ENCODE data around the gene PDXDC1.
"Not testable (repeated sequence)": the region's sequence is repeated elsewhere in the genome, so short reads cannot be mapped to it uniquely, and the experiment has no call there.

Gene PDXDC1

GRCh38 chr16:15016354-15016753 is 41.5 kb downstream of the PDXDC1 start:
- DNase-seq: not testable (repeated sequence)

- not testable (repeated sequence) for DNase-seq
These were observed 42.2 kb downstream of the PDXDC1 start for GRCh38 chr16:15016951-15017580.

- not testable (repeated sequence) for DNase-seq
These were observed 46.6 kb downstream of the PDXDC1 start for GRCh38 chr16:15021429-15021828.

GRCh38 chr16:15022194-15022593 is 47.4 kb downstream of the PDXDC1 start:
- DNase-seq: peak; percentile 49 to 78

GRCh38 chr16:15023381-15024077 is 48.7 kb downstream of the PDXDC1 start:
- DNase-seq: not testable (repeated sequence)

GRCh38 chr16:15024858-15025199 is 50.0 kb downstream of the PDXDC1 start:
- not testable (repeated sequence) for DNase-seq

GRCh38 chr16:15025234-15025951 is 50.6 kb downstream of the PDXDC1 start:
- DNase-seq: not testable (repeated sequence)

GRCh38 chr16:15027051-15027450 is 52.2 kb downstream of the PDXDC1 start:
- not testable (repeated sequence) for DNase-seq

- not testable (repeated sequence) for DNase-seq
These were observed 52.9 kb downstream of the PDXDC1 start for GRCh38 chr16:15027503-15028344.

- DNase-seq: not testable (repeated sequence)
These were observed 53.5 kb downstream of the PDXDC1 start for GRCh38 chr16:15028345-15028715.

GRCh38 chr16:15028801-15029698 is 54.2 kb downstream of the PDXDC1 start:
- DNase-seq: not testable (repeated sequence)

GRCh38 chr16:15029749-15030148 is 54.9 kb downstream of the PDXDC1 start:
- DNase-seq: not testable (repeated sequence)

GRCh38 chr16:15031179-15031578 is 56.4 kb downstream of the PDXDC1 start:
- DNase-seq: no peak

GRCh38 chr16:15031586-15031985 is 56.8 kb downstream of the PDXDC1 start:
- no peak for DNase-seq

- DNase-seq: peak in 1 of 2 donors; percentile 25
These were observed 57.9 kb downstream of the PDXDC1 start for GRCh38 chr16:15032547-15033308.

- DNase-seq: no peak
These were observed 58.5 kb downstream of the PDXDC1 start for GRCh38 chr16:15033309-15033707.

- no peak for DNase-seq
These were observed 59.7 kb downstream of the PDXDC1 start for GRCh38 chr16:15034266-15035162.

- DNase-seq: no peak
These were observed 60.4 kb downstream of the PDXDC1 start for GRCh38 chr16:15035163-15035729.

- no peak for DNase-seq
These were observed 62.2 kb downstream of the PDXDC1 start for GRCh38 chr16:15037003-15037402.

- no peak for DNase-seq
These were observed 62.9 kb downstream of the PDXDC1 start for GRCh38 chr16:15037745-15038144.

Data from CD4-positive, alpha-beta T cell treated with Interferon alpha-2 for 1 hour (primary cell).